K562 (cell line): ENCODE data around the gene DCLK2.

Source experiments
- EP300 ChIP-seq: IDR thresholded peaks from 2 replicates; pipeline ENCODE4 v1.6.1; 2012; ENCODE audit warnings: low read length, improper control_type of control experiment
- MTA2 ChIP-seq: fragments of 450-650 bp; IDR thresholded peaks from 2 replicates; pipeline ENCODE4 v1.6.1; 2016; ENCODE audit warnings: low read depth
- MYNN ChIP-seq, 2 experiments: sonication (generic); formaldehyde crosslinking in 1 of 2; IDR thresholded peaks; 2 replicates each; pipeline versions ENCODE4 v1.5.0 to v1.6.1; 2016 to 2020; ENCODE audit warnings: antibody characterized with exemption in 1 of 2, missing genetic modification reagents in 1 of 2
- NR2F6 ChIP-seq: fragments of 450-650 bp; formaldehyde crosslinking; IDR thresholded peaks from 2 replicates; pipeline ENCODE4 v1.4.0; 2020; ENCODE audit warnings: mild to moderate bottlenecking
- ZFP1 ChIP-seq: fragments of 450-650 bp; formaldehyde crosslinking; IDR thresholded peaks from 2 replicates; pipeline ENCODE4 v1.4.0; 2020; ENCODE audit warnings: mild to moderate bottlenecking, mixed read lengths

- TF ChIP-seq EP300 = no peak
- TF ChIP-seq MTA2 = no peak
- TF ChIP-seq MYNN (IDR thresholded peaks at IDR 0.05) = no peak
- TF ChIP-seq MYNN (CRISPR knock-in tag; IDR thresholded peaks at IDR 0.05) = no peak
- no peak for TF ChIP-seq ZFP1
- TF ChIP-seq NR2F6 (CRISPR knock-in tag) = no peak
Measured at GRCh38 chr4:150037251-150037856, 40.9 kb upstream of the DCLK2 start.
